ENCODE measurements around the gene SLC25A12.

GRCh38 chr2:171798156-171798820 is 95.8 kb downstream of the SLC25A12 start:
- TF ChIP-seq, protein P1, sequence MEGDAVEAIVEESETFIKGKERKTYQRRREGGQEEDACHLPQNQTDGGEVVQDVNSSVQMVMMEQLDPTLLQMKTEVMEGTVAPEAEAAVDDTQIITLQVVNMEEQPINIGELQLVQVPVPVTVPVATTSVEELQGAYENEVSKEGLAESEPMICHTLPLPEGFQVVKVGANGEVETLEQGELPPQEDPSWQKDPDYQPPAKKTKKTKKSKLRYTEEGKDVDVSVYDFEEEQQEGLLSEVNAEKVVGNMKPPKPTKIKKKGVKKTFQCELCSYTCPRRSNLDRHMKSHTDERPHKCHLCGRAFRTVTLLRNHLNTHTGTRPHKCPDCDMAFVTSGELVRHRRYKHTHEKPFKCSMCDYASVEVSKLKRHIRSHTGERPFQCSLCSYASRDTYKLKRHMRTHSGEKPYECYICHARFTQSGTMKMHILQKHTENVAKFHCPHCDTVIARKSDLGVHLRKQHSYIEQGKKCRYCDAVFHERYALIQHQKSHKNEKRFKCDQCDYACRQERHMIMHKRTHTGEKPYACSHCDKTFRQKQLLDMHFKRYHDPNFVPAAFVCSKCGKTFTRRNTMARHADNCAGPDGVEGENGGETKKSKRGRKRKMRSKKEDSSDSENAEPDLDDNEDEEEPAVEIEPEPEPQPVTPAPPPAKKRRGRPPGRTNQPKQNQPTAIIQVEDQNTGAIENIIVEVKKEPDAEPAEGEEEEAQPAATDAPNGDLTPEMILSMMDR (IDR thresholded peaks at IDR 0.05), result no peak
- TF ChIP-seq POLR2A (IDR thresholded peaks at IDR 0.05), result no peak
